ENCODE results near the gene AKAP10. TPM values are rescaled to one million over a fixed set of nuclear protein-coding genes. Genes with fewer than 3 reads are reported as not detected.
"Not testable (repeated sequence)": the region's sequence is repeated elsewhere in the genome, so short reads cannot be mapped to it uniquely, and the experiment has no call there.

AKAP10 gene
- total and polyA plus RNA-seq, 2 donors (not counting 3 experiments of a cell fraction or from before 2014, with no cell fraction given), result 10.0 to 27.1 TPM

- FAIRE-seq, result no peak
- H3K9ac ChIP-seq (replicated peaks; ENCODE audit: extremely low read depth, insufficient read depth, low read length), result no peak overlapping the region
Observed at GRCh38 chr17:20022701-20023100, 45.1 kb upstream of the AKAP10 start.

GRCh38 chr17:20016475-20016992 lies 38.9 kb upstream of the AKAP10 start:
- H3K4me1 ChIP-seq (ENCODE audit: control insufficient read depth, extremely low read depth, insufficient read depth, low read length); H3K9me1 ChIP-seq (replicated peaks; ENCODE audit: control insufficient read depth, extremely low read depth, insufficient read depth, low read length); H4K20me1 ChIP-seq (replicated peaks; ENCODE audit: control insufficient read depth, extremely low read depth, insufficient read depth, low read length); H3K27me3 ChIP-seq (ENCODE audit: control insufficient read depth in 2 of 2, insufficient read depth in 2 of 2, low read length in 2 of 2); FAIRE-seq; DNase-seq (ENCODE audit: low read depth, low spot score); H2AFZ ChIP-seq (ENCODE audit: low read depth, low read length); H3K9me3 ChIP-seq (replicated peaks; ENCODE audit: control insufficient read depth, insufficient read depth, low read length); POLR2A ChIA-PET; H3K27ac ChIP-seq (ENCODE audit: insufficient read depth, low read depth, low read length); CTCF ChIA-PET; dilution Hi-C loops (cut with MboI; ENCODE audit: extremely low pct_ligation_motif_present, low sequenced_read_pairs); intact Hi-C loops (cut with micrococcal nuclease); H3K36me3 ChIP-seq (ENCODE audit: control insufficient read depth in 2 of 2, extremely low read depth in 1 of 2, insufficient read depth in 2 of 2, low read length in 2 of 2); H3K4me2 ChIP-seq (ENCODE audit: insufficient read depth, low read length); BruUV-seq (replicated peaks); H3K9ac ChIP-seq (replicated peaks; ENCODE audit: extremely low read depth, insufficient read depth, low read length); H3K79me2 ChIP-seq (ENCODE audit: control insufficient read depth, insufficient read depth, low read length); H3K4me3 ChIP-seq (replicated peaks in 1 of 3; ENCODE audit: insufficient read depth in 1 of 3, low read depth in 1 of 3, low read length in 3 of 3): not testable (repeated sequence)

More at GRCh38 chr17:20022701-20023100, 45.1 kb upstream of the AKAP10 start:
- Histone ChIP-seq H3K27ac (ENCODE audit: insufficient read depth, low read depth, low read length) (no peak overlapping the region), H3K9me3 (replicated peaks; ENCODE audit: control insufficient read depth, insufficient read depth, low read length) (no peaks in the 10 kb centered on the region), H3K27me3 (ENCODE audit: control insufficient read depth in 2 of 2, insufficient read depth in 2 of 2, low read length in 2 of 2) (peaks cover 0 to 2% of the 10 kb centered on the region in 2 experiments), H3K79me2 (ENCODE audit: control insufficient read depth, insufficient read depth, low read length) (no peaks in the 10 kb centered on the region), H2AFZ (ENCODE audit: low read depth, low read length) (no peak overlapping the region), H4K20me1 (replicated peaks; ENCODE audit: control insufficient read depth, extremely low read depth, insufficient read depth, low read length) (no peaks in the 10 kb centered on the region), H3K4me1 (ENCODE audit: control insufficient read depth, extremely low read depth, insufficient read depth, low read length) (no peaks in the 10 kb centered on the region), H3K9me1 (replicated peaks; ENCODE audit: control insufficient read depth, extremely low read depth, insufficient read depth, low read length) (no peaks in the 10 kb centered on the region), H3K36me3 (ENCODE audit: control insufficient read depth in 2 of 2, extremely low read depth in 1 of 2, insufficient read depth in 2 of 2, low read length in 2 of 2) (no peaks in the 10 kb centered on the region), H3K4me2 (ENCODE audit: insufficient read depth, low read length) (no peak overlapping the region), H3K4me3 (replicated peaks in 1 of 3; ENCODE audit: insufficient read depth in 1 of 3, low read depth in 1 of 3, low read length in 3 of 3) (no peak overlapping the region)
- dilution Hi-C loops (cut with MboI; ENCODE audit: extremely low pct_ligation_motif_present, low sequenced_read_pairs), result no loop called here
- BruUV-seq (replicated peaks), result no TSS peak
- TF ChIP-seq MYC (IDR thresholded peaks at IDR 0.05; ENCODE audit: low read depth, low read length), result no peak
- no peak for TF ChIP-seq POLR2A (IDR thresholded peaks at IDR 0.05; ENCODE audit: low read depth, low read length)
- no peak for TF ChIP-seq FOS (IDR thresholded peaks at IDR 0.05; ENCODE audit: borderline replicate concordance, insufficient read depth, low read length)
- TF ChIP-seq EZH2 (IDR thresholded peaks at IDR 0.05; ENCODE audit: borderline replicate concordance, low read depth, low read length, severe bottlenecking), result no peak
- no peak for TF ChIP-seq MAX (IDR thresholded peaks at IDR 0.05; ENCODE audit: insufficient read depth, insufficient read length)
- no peak for TF ChIP-seq POLR2AphosphoS5 (IDR thresholded peaks at IDR 0.05; ENCODE audit: insufficient read depth, low read depth, low read length)
- TF ChIP-seq CTCF (IDR thresholded peaks at IDR 0.05; ENCODE audit: extremely low read depth in 1 of 2, insufficient read depth in 1 of 2, low read depth in 1 of 2, low read length in 2 of 2), result no peak
- no peak for TF ChIP-seq GATA2 (IDR thresholded peaks at IDR 0.05; ENCODE audit: insufficient read depth, insufficient read length, low read depth, low read length)
- no peak for TF ChIP-seq JUN (IDR thresholded peaks at IDR 0.05; ENCODE audit: borderline replicate concordance, insufficient read depth, insufficient read length, low read depth)
- ChIA-PET POLR2A (no interaction called here), CTCF (interaction anchor here (0.9 kb wide), 1 partner anchor 13 kb away, joined by 3 read pairs; no protein-coding TSS in a partner anchor)
- intact Hi-C loops (cut with micrococcal nuclease), result no loop called here
- no peak for DNase-seq (ENCODE audit: low read depth, low spot score)
